Activated CD4-positive, CD25-positive, alpha-beta regulatory T cell treated with anti-CD3 and anti-CD28 coated beads, Interleukin-2, amount 50 U/mL, for 16 hours (primary cell): ENCODE data around the gene VWA3B.
"Not testable (repeated sequence)": the region's sequence is repeated elsewhere in the genome, so short reads cannot be mapped to it uniquely, and the experiment has no call there.

Experiments
- DNase-seq: peaks from one replicate; pipeline ENCODE4 v3.0.0-alpha.2; 2020; ENCODE audit warnings: low read depth, low spot score

VWA3B gene

GRCh38 chr2:98086491-98087446 is at the start of gene VWA3B:
VWA3B (plus strand) TSS chr2:98087167; CDS start chr2:98093093, 5,926 bp downstream.
- DNase-seq: no peak

- DNase-seq: no peak
Measured at GRCh38 chr2:98037206-98037605, 49.8 kb upstream of the VWA3B start.

- no peak for DNase-seq
Measured at GRCh38 chr2:98037666-98038336, 49.2 kb upstream of the VWA3B start.

GRCh38 chr2:98039085-98039756 is 47.7 kb upstream of the VWA3B start:
- DNase-seq: no peak

- DNase-seq: no peak
Measured at GRCh38 chr2:98040331-98040939, 46.5 kb upstream of the VWA3B start.

GRCh38 chr2:98043101-98043500 is 43.9 kb upstream of the VWA3B start:
- DNase-seq: no peak

GRCh38 chr2:98044730-98045129 is 42.2 kb upstream of the VWA3B start:
- DNase-seq: not testable (repeated sequence)

- no peak for DNase-seq
Measured at GRCh38 chr2:98050070-98050469, 36.9 kb upstream of the VWA3B start.

- no peak for DNase-seq
Measured at GRCh38 chr2:98058191-98058975, 28.6 kb upstream of the VWA3B start.

GRCh38 chr2:98060277-98060676 is 26.7 kb upstream of the VWA3B start:
- no peak for DNase-seq

- no peak for DNase-seq
Measured at GRCh38 chr2:98063291-98063854, 23.6 kb upstream of the VWA3B start.

- DNase-seq: no peak
Measured at GRCh38 chr2:98065808-98066207, 21.2 kb upstream of the VWA3B start.

GRCh38 chr2:98067160-98067559 is 19.8 kb upstream of the VWA3B start:
- DNase-seq: no peak

- no peak for DNase-seq
Measured at GRCh38 chr2:98070081-98070480, 16.9 kb upstream of the VWA3B start.

- DNase-seq: no peak
Measured at GRCh38 chr2:98072442-98072841, 14.5 kb upstream of the VWA3B start.

GRCh38 chr2:98078701-98079100 is 8.3 kb upstream of the VWA3B start:
- no peak for DNase-seq

- no peak for DNase-seq
Measured at GRCh38 chr2:98084151-98084868, 2.7 kb upstream of the VWA3B start.

GRCh38 chr2:98084869-98085238 is 2.1 kb upstream of the VWA3B start:
- no peak for DNase-seq

GRCh38 chr2:98085649-98086048 is 1.3 kb upstream of the VWA3B start:
- DNase-seq: no peak

- no peak for DNase-seq
Measured at GRCh38 chr2:98087447-98088020, 567 bp downstream of the VWA3B start.
